Activated T-cell treated with anti-CD3 and anti-CD28 coated beads, Interleukin-2, amount 50 U/mL, for 72 hours (primary cell): ENCODE results near the gene MNS1. TPM values are rescaled to one million over a fixed set of nuclear protein-coding genes. Genes with fewer than 3 reads are reported as not detected.
"Not testable (repeated sequence)": the region's sequence is repeated elsewhere in the genome, so short reads cannot be mapped to it uniquely, and the experiment has no call there.

ENCODE experiments used
- ATAC-seq, 2 donors: fragments of 150-1000 bp; cut with Tn5 transposase; replicated peaks in 1 of 2; 2 replicates each; pipeline ENCODE4 v1.10.0; 2021; ENCODE audit warnings: moderate library complexity in 2 of 2, mild to moderate bottlenecking in 1 of 2
- DNase-seq, 2 donors: peaks; one replicate each; pipeline ENCODE4 v3.0.0; 2021 to 2022; ENCODE audit warnings: mixed read lengths in 1 of 2
- H3K27ac Mint-ChIP-seq: one replicate; pipeline ENCODE4 v1.8.0; 2022; ENCODE audit warnings: mild to moderate bottlenecking, moderate library complexity, mixed read lengths
- H3K27me3 Mint-ChIP-seq: one replicate; pipeline ENCODE4 v1.8.0; 2022; ENCODE audit warnings: low read depth, mixed read lengths
- H3K36me3 Mint-ChIP-seq, 2 donors: one replicate each; pipeline ENCODE4 v1.8.0; 2022; ENCODE audit warnings: mixed read lengths in 2 of 2, mild to moderate bottlenecking in 1 of 2; ENCODE audit not compliant: insufficient read depth in 2 of 2
- H3K4me1 Mint-ChIP-seq: one replicate; pipeline ENCODE4 v1.8.0; 2022; ENCODE audit warnings: low read depth, mixed read lengths
- H3K4me3 Mint-ChIP-seq, 2 donors: one replicate each; pipeline ENCODE4 v1.8.0; 2022; ENCODE audit warnings: mild to moderate bottlenecking in 2 of 2, mixed read lengths in 2 of 2, moderate library complexity in 2 of 2
- H3K9me3 Mint-ChIP-seq, 2 donors: one replicate each; pipeline ENCODE4 v1.8.0; 2022; ENCODE audit warnings: mixed read lengths in 2 of 2
- total RNA-seq, 2 donors: library from RNA; stranded (reverse); gene quantifications; one replicate each; pipeline ENCODE4 v1.2.3, GENCODE V29; 2022

The MNS1 gene
- total RNA-seq, 2 donors from 2014 or later, result 0.19 TPM; not detected in 1

DNA sequence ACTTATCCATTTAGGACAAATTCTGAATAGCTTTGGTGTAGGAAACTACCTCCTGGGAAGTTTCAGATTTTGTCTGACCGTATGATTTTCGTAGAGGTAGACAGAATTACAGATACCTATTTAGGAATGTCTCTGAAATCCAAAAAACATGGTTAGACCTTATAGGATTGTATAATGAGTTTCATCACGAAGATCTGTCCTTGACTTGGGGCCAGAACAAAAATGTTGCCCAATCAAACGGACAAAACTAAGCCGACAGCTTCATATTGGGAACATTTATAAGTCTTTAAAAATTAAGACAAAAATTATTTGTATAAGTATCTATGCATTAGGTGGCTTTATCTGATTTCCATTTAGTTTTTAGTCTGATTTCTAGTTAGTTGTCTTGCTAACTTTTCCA, 32.6 kb downstream of the MNS1 start:
- ATAC-seq, result no peak
- Mint-ChIP-seq H3K27ac (no peak overlapping the region), H3K4me3 (no peak overlapping the region), H3K9me3 (peaks cover 1 to 2% of the 10 kb centered on the region in 2 donors), H3K36me3 (no peaks in the 10 kb centered on the region), H3K4me1 (no peaks in the 10 kb centered on the region), H3K27me3 (peaks cover 17% of the 10 kb centered on the region)
- DNase-seq, result no peak

DNA sequence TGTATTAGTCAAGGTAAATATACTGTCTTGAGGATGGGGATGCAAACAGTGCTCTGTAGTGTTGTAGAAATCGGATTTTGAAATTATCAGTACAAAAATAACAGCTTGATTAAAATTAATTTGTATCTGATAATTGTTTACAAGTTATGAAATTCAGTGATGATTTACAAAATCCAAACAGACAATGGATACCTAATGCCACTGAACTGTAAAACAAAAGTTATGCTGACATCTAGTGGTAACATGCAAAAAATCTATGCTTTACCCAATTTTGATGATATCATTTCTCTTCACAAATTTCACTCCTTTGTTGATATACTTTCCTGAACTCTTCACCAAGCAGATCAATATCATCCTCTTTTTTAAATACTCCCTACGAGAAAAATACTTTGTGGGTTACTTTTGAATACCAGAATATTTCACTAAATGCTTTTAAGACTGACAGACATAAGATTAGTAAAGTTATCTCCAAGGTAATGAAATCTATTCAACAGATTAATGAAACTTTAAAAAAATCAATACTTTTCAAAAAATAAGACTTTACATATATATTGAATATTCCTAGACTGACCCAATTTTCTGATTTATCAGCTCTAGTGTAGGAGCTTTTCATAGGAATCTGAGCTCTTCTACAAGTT, 36.0 kb downstream of the MNS1 start:
- H3K27ac Mint-ChIP-seq, result no peak overlapping the region
- H3K27me3 Mint-ChIP-seq, result no peaks in the 10 kb centered on the region
- H3K4me3 Mint-ChIP-seq, result no peak overlapping the region
- H3K36me3 Mint-ChIP-seq, result peaks cover 3% of the 10 kb centered on the region in 2 donors
- DNase-seq, result no peak
- H3K4me1 Mint-ChIP-seq, result no peaks in the 10 kb centered on the region
- peaks cover 0 to 7% of the 10 kb centered on the region in 2 donors for H3K9me3 Mint-ChIP-seq
- peak in 1 of 2 donors; percentile 4 for ATAC-seq

DNA sequence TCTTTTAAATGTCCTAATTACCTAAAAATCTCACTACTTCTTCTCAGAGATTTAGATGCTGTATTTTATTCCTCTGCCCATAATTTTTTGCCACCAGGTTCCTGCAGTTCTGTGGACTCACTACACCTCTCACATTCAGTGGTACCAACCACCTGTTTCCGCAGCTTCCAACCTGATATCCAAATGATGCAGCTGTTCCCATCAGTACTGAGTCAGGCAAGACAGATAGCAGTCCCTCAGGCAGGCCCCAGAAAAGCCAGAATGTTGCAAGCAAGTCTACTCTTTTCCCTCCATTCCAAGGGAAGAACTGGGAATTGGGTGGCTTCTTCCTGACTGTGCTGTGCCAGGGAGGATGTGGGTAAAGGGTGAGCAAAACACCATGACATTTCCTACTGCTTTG, 39.0 kb downstream of the MNS1 start:
- Mint-ChIP-seq H3K4me1 (no peaks in the 10 kb centered on the region), H3K4me3 (no peak overlapping the region), H3K9me3 (peaks cover 0 to 9% of the 10 kb centered on the region in 2 donors), H3K36me3 (peaks cover 3% of the 10 kb centered on the region in 2 donors), H3K27me3 (no peaks in the 10 kb centered on the region), H3K27ac (no peak overlapping the region)
- no peak for ATAC-seq
- no peak for DNase-seq

DNA sequence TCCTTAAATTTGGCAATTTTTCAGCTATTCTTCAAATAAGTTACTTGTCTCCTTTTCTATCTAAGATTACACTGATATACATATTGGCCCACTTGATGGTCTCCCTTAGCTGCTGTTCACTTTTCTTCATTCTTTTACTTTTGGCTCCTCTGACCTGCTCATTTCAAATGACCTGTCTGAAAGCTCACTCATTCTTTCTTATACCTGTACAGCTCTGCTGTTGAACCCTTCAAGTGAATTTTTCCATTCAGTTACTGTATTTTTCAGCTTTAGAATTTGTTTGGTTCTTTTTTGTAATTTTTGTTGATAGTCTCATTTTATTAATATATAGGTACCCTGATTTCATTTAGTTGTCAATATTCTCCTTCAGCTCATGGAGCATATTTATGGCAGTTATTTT, 39.7 kb downstream of the MNS1 start:
- no peak overlapping the region for H3K4me3 Mint-ChIP-seq
- H3K27ac Mint-ChIP-seq, result no peak overlapping the region
- no peaks in the 10 kb centered on the region for H3K27me3 Mint-ChIP-seq
- H3K36me3 Mint-ChIP-seq, result peaks cover 3% of the 10 kb centered on the region in 2 donors
- H3K9me3 Mint-ChIP-seq, result peaks cover 0 to 9% of the 10 kb centered on the region in 2 donors
- no peak for DNase-seq
- no peaks in the 10 kb centered on the region for H3K4me1 Mint-ChIP-seq
- ATAC-seq, result no peak

DNA sequence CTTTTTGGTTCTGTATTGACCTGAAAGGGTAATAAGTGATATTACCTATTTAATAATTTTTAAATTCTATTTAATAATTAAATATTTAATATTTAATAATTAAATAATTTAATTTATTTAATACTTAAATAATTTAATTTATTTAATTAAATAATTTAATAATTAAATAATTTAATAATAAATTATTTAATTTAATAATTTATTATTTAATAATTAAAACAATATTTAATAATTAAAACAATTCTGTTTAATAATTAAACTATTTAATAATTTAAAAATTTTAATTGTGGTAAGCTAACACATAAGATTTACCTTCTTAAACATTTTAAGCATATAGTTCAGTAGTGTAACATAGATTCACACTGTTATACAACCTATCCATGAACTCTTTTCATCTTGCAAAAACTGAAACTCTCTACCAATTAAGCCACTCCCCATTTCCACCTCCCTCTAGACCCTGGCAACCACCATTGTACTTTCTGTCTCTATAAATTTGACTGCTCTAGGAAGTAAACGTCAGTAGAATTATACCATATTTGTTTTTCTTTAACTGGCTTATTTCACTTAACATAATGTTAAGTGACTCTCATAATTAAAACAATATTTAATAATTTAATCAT, 51.7 kb downstream of the MNS1 start:
- peaks cover 12% of the 10 kb centered on the region for H3K4me1 Mint-ChIP-seq
- H3K27ac Mint-ChIP-seq, ATAC-seq, H3K27me3 Mint-ChIP-seq, DNase-seq, H3K9me3 Mint-ChIP-seq, H3K4me3 Mint-ChIP-seq, H3K36me3 Mint-ChIP-seq: not testable (repeated sequence)

DNA sequence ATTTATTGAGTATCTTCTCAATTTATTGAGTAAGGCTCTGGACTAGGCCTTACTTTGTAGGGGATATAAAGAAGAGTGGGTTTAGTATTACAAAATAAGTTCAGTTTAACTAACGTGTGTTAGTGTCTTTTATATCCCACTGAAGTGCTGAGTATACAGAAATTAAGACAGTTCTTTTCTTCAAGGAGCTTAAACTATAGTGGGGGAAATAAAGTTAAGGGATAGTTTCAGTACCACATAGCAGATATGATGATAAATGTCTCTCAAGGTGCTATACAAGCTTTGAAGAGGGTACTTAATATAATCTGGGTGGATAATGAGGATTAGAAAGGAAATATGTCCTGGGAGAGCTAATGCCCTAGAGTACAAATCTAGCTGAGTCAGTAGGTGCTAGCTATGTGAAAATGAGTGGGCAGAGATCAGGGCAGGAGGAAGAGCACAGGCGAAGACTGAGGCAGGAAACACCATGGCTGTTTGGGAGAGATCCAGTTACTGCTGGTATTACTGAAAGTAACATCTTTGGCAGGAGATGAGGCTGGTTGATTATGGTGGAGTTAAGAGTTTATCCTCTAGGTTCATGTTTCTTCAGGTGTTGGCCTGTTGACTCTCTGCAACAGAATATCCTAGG, 53.7 kb downstream of the MNS1 start:
- DNase-seq (no peak), ATAC-seq (no peak)
- no peak overlapping the region for H3K27ac Mint-ChIP-seq
- H3K27me3 Mint-ChIP-seq, result no peaks in the 10 kb centered on the region
- no peaks in the 10 kb centered on the region for H3K36me3 Mint-ChIP-seq
- peaks cover 12% of the 10 kb centered on the region for H3K4me1 Mint-ChIP-seq
- no peak overlapping the region for H3K4me3 Mint-ChIP-seq
- H3K9me3 Mint-ChIP-seq, result no peaks in the 10 kb centered on the region

DNA sequence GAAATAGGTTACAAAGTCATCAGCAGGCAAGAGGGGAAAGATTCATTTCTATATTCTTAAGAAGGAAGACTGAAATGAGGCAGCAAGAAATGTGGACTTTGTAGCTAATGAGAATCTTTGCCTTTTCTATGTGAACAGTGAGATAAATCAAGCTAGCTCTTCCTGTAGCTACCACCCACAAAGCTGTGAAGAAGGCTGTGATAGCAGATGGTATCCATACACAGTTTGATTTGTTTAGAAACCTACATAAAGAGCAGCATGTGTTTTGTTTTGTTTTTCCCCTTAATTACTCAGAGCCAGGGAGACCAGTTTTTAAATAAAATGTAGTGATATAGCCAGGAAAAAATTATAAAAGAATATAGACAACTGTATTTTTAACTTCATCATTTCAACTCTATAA, 54.2 kb downstream of the MNS1 start:
- Mint-ChIP-seq H3K4me3 (no peak overlapping the region), H3K9me3 (no peaks in the 10 kb centered on the region), H3K27me3 (no peaks in the 10 kb centered on the region), H3K27ac (no peak overlapping the region), H3K4me1 (peaks cover 12% of the 10 kb centered on the region), H3K36me3 (no peaks in the 10 kb centered on the region)
- ATAC-seq (no peak), DNase-seq (no peak)

DNA sequence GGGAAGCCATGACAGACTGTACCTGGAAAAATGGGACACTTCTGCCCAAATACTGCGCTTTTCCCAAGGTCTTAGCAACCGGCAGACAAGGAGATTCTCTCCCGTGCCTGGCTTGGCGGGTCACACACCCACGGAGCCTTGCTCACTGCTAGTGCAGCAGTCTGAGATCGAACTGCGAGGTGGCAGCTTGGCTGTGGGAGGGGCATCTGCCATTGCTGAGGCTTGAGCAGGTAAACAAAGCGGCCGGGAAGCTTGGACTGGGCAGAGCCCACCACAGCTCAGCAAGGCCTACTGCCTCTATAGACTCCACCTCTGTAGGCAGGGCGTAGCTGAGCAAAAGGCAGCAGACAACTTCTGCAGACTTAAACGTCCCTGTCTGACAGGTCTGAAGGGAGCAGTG, 65.7 kb downstream of the MNS1 start:
- peaks cover 16% of the 10 kb centered on the region for H3K27me3 Mint-ChIP-seq
- H3K9me3 Mint-ChIP-seq, H3K36me3 Mint-ChIP-seq, ATAC-seq, H3K4me1 Mint-ChIP-seq, H3K4me3 Mint-ChIP-seq, H3K27ac Mint-ChIP-seq, DNase-seq: not testable (repeated sequence)

DNA sequence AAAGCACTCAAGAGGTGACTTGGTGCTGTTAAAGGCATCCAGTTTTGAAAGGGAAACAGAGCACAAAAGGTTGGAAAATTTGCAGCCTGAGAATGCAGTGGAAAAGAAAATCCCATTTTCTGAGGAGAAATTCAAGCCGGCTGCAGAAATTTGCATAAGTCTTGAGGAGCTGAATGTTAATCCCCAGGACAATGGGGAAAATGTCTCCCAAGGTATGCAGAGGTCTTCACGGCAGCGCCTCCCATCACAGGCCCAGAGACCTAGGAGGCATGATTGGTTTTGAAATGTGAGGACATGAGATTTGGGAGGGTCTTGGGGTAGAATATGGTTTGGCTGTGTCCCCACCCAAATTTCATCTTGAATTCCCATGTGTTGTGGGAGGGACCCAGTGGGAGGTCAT, 67.6 kb downstream of the MNS1 start:
- H3K36me3 Mint-ChIP-seq, H3K9me3 Mint-ChIP-seq, DNase-seq, H3K4me3 Mint-ChIP-seq, H3K27ac Mint-ChIP-seq, H3K4me1 Mint-ChIP-seq, ATAC-seq: not testable (repeated sequence)
- peaks cover 11% of the 10 kb centered on the region for H3K27me3 Mint-ChIP-seq

DNA sequence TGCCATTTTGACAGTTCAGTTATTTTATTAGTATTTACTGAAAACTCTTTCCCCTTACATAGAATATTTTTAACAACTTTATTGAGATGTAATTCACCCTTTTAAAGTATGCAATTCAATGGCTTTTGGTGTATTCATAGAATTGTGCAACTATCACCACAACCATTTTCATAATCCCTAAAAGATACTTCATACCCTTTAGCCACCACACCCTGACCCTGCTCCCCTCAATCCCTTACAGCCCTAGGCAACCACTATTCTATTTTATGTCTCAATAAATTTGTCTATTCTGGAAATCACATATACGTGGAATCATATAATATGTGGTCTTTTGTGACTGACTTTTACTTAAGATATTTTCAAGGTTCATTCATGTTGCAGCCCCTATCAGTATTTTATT, 70.0 kb downstream of the MNS1 start:
- H3K27ac Mint-ChIP-seq, result no peak overlapping the region
- H3K4me1 Mint-ChIP-seq, result peaks cover 6% of the 10 kb centered on the region
- H3K4me3 Mint-ChIP-seq, result no peak overlapping the region
- no peaks in the 10 kb centered on the region for H3K27me3 Mint-ChIP-seq
- peaks cover 0 to 2% of the 10 kb centered on the region in 2 donors for H3K36me3 Mint-ChIP-seq
- no peak for ATAC-seq
- DNase-seq, result no peak
- peaks cover 0 to 2% of the 10 kb centered on the region in 2 donors for H3K9me3 Mint-ChIP-seq

DNA sequence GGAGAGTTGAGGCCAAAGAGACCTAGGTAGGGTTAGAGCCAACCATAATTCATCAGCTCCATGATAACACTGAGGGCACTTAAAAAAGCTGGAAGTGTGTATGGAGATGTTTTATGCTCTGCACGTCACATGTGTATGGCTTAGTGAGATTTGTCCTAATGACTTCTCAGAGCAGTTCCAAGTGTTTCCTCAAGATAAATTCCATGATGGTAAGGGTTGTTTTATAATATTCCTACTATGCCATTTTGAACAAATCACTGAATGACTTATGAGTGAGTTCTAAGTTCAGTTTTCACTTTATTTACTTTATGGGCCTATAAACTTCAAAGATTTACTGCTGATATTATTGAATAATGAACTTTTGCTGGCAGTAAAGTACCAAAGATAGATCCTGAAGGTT, 71.7 kb downstream of the MNS1 start:
- no peak for DNase-seq
- H3K36me3 Mint-ChIP-seq, result no peaks in the 10 kb centered on the region
- ATAC-seq, result no peak
- H3K9me3 Mint-ChIP-seq, result peaks cover 0 to 2% of the 10 kb centered on the region in 2 donors
- no peaks in the 10 kb centered on the region for H3K27me3 Mint-ChIP-seq
- no peak overlapping the region for H3K27ac Mint-ChIP-seq
- H3K4me3 Mint-ChIP-seq, result no peak overlapping the region
- H3K4me1 Mint-ChIP-seq, result peaks cover 6% of the 10 kb centered on the region

DNA sequence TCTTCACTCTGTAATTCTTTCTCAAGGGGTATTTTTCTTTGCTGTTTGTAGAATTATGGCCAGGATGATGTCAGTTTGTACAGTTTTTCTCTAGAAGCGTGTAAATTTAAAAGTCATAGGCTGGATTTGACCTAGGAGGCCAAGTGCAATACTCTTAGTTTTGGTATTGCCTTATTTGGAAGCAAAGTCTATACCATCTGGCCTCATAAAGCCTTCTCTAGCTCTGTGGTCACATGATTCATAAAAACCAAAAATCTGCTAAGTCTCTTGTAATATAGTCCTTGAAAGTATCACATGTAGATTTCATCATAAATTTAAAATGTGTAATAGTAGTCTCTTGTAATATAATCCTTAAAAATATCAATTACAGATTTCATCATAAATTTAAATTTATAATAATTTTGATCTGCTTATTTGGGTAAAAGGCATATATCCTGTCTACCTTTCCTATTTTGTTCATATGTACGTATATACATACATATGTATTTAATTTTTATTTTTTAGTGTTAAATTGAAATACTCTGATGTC, 74.1 kb downstream of the MNS1 start:
- Mint-ChIP-seq H3K27ac (no peak overlapping the region), H3K36me3 (no peaks in the 10 kb centered on the region), H3K27me3 (no peaks in the 10 kb centered on the region), H3K9me3 (peaks cover 0 to 2% of the 10 kb centered on the region in 2 donors), H3K4me1 (peaks cover 6% of the 10 kb centered on the region), H3K4me3 (peak overlapping the region in 1 of 2 donors; percentile 47)
- DNase-seq (no peak), ATAC-seq (peak; percentile 82 to 83)

DNA sequence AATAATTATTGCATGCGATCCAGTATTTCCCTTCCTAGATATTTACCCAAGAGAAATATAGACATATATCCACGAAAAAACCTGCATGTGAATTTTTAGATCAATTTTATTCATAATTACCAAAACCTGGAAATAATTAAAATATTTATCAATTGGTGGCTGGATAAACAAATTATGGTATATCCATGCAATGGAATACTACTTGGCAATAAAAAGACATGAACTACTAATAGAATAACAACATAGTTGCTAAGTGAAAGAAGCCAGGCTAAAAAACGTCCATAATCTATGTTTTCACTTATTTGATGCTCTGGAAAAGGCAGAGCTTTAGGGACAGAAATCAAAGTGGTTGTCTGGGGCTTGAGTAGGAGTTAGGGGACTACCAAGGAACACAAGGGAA, 79.0 kb downstream of the MNS1 start:
- no peaks in the 10 kb centered on the region for H3K27me3 Mint-ChIP-seq

More for the DNA sequence above, 79.0 kb downstream of the MNS1 start:
- Mint-ChIP-seq H3K4me1 (peaks cover 6% of the 10 kb centered on the region), H3K4me3 (no peak overlapping the region), H3K36me3 (peaks cover 0 to 1% of the 10 kb centered on the region in 2 donors), H3K27ac (no peak overlapping the region), H3K9me3 (peaks cover 3 to 4% of the 10 kb centered on the region in 2 donors)
- ATAC-seq (no peak), DNase-seq (no peak)
